GM12878 (cell line): ENCODE measurements around the gene BCKDHA. TPM values are rescaled to one million over a fixed set of nuclear protein-coding genes. Genes with fewer than 3 reads are reported as not detected.
A peak's percentile ranks its signal among the peaks of the same experiment; 100 is the strongest.

Experiments used
- CBFB ChIP-seq: IDR thresholded peaks from 2 replicates; pipeline ENCODE4 v1.6.1; 2016; ENCODE audit warnings: antibody characterized with exemption, low read depth
- CEBPB ChIP-seq, 2 experiments: fragments of 150-350 bp in 1 of 2; IDR thresholded peaks; 2 replicates each; pipeline ENCODE4 v1.6.1; 2012 to 2014; ENCODE audit warnings: low read depth in 2 of 2, low read length in 2 of 2, borderline replicate concordance in 1 of 2, inconsistent platforms in 1 of 2
- CHD4 ChIP-seq: fragments of 200-600 bp; sonication (generic); IDR thresholded peaks from 2 replicates; pipeline ENCODE4 v1.6.1; 2016; ENCODE audit warnings: mild to moderate bottlenecking
- CREB1 ChIP-seq: IDR thresholded peaks from 2 replicates; pipeline ENCODE4 v1.6.1; 2012; ENCODE audit warnings: low read depth, mild to moderate bottlenecking, inconsistent platforms
- ETV6 ChIP-seq, 2 experiments: fragments of 450-650 bp in 1 of 2; IDR thresholded peaks in 1 of 2; conservative IDR thresholded peaks in 1 of 2; 2 replicates each; pipeline ENCODE4 v1.6.1; 2014; ENCODE audit warnings: antibody characterized with exemption in 1 of 2, borderline replicate concordance in 1 of 2, low read depth in 1 of 2, mild to moderate bottlenecking in 1 of 2, moderate library complexity in 1 of 2
- FOXK2 ChIP-seq: fragments of 450-650 bp; IDR thresholded peaks from 2 replicates; pipeline ENCODE4 v1.6.1; 2017; ENCODE audit warnings: mild to moderate bottlenecking, moderate library complexity
- HDAC2 ChIP-seq: fragments of 200-600 bp; sonication (generic); IDR thresholded peaks from 2 replicates; pipeline ENCODE4 v1.6.1; 2017
- IRF5 ChIP-seq: fragments of 450-650 bp; IDR thresholded peaks from 2 replicates; pipeline ENCODE4 v1.6.1; 2017; ENCODE audit warnings: borderline replicate concordance
- LARP7 ChIP-seq: fragments of 450-650 bp; IDR thresholded peaks from 2 replicates; pipeline ENCODE4 v1.6.1; 2017; ENCODE audit warnings: mild to moderate bottlenecking
- NFXL1 ChIP-seq: fragments of 450-650 bp; IDR thresholded peaks from 2 replicates; pipeline ENCODE4 v1.6.1; 2017; ENCODE audit warnings: antibody characterized with exemption, mild to moderate bottlenecking, borderline replicate concordance
- NKRF ChIP-seq: fragments of 450-650 bp; conservative IDR thresholded peaks from 2 replicates; pipeline ENCODE4 v1.6.1; 2017; ENCODE audit warnings: mild to moderate bottlenecking, moderate library complexity
- PAX5 ChIP-seq: IDR thresholded peaks from 2 replicates; pipeline ENCODE4 v1.6.1; 2011; ENCODE audit warnings: low read depth, low read length, borderline replicate concordance
- POU2F2 ChIP-seq: IDR thresholded peaks from 3 replicates; pipeline ENCODE4 v1.6.1; 2011; ENCODE audit warnings: low read depth, mild to moderate bottlenecking, low read length, borderline replicate concordance
- RAD51 ChIP-seq: fragments of 450-650 bp; IDR thresholded peaks from 2 replicates; pipeline ENCODE4 v1.6.1; 2016; ENCODE audit warnings: moderate library complexity, mild to moderate bottlenecking, inconsistent platforms
- RCOR1 ChIP-seq: conservative IDR thresholded peaks from 2 replicates; pipeline ENCODE4 v1.6.1; 2012; ENCODE audit warnings: low read depth, low read length, improper control_type of control experiment
- RELB ChIP-seq: fragments of 450-650 bp; IDR thresholded peaks from 2 replicates; pipeline ENCODE4 v1.6.1; 2017; ENCODE audit warnings: low read depth, mild to moderate bottlenecking, moderate library complexity
- SMAD1 ChIP-seq: fragments of 450-650 bp; IDR thresholded peaks from 2 replicates; pipeline ENCODE4 v1.6.1; 2018; ENCODE audit warnings: mild to moderate bottlenecking, low read depth; ENCODE audit not compliant: partially characterized antibody
- SMC3 ChIP-seq: IDR thresholded peaks from 2 replicates; pipeline ENCODE4 v1.6.1; 2011; ENCODE audit warnings: low read length, improper control_type of control experiment, borderline replicate concordance
- SPI1 ChIP-seq: IDR thresholded peaks from 2 replicates; pipeline ENCODE4 v1.6.1; 2011; ENCODE audit warnings: low read depth, mild to moderate bottlenecking, low read length, moderate library complexity, borderline replicate concordance; ENCODE audit not compliant: insufficient read depth
- TARDBP ChIP-seq: IDR thresholded peaks from 2 replicates; pipeline ENCODE4 v1.6.1; 2016; ENCODE audit warnings: borderline replicate concordance
- TCF12 ChIP-seq: IDR thresholded peaks from 2 replicates; pipeline ENCODE4 v1.6.1; 2011; ENCODE audit warnings: low read depth, mild to moderate bottlenecking, low read length
- USF2 ChIP-seq: IDR thresholded peaks from 2 replicates; pipeline ENCODE4 v1.6.1; 2011; ENCODE audit warnings: low read depth, low read length, improper control_type of control experiment, borderline replicate concordance
- WRNIP1 ChIP-seq: IDR thresholded peaks from 2 replicates; pipeline ENCODE4 v1.6.1; 2011; ENCODE audit warnings: low read depth, low read length, improper control_type of control experiment, borderline replicate concordance
- YY1 ChIP-seq: IDR thresholded peaks from 2 replicates; pipeline ENCODE4 v1.6.1; 2011; ENCODE audit warnings: low read depth, mild to moderate bottlenecking, low read length
- ZBED1 ChIP-seq: IDR thresholded peaks from 2 replicates; pipeline ENCODE4 v1.6.1; 2016; ENCODE audit warnings: borderline replicate concordance
- ZNF217 ChIP-seq: fragments of 450-650 bp; IDR thresholded peaks from 2 replicates; pipeline ENCODE4 v1.6.1; 2017; ENCODE audit warnings: antibody characterized with exemption, mild to moderate bottlenecking
- polyA plus RNA-seq, 11 experiments: library from polyadenylated mRNA; depleted of rRNA in 4 of 11; unstranded in 6 of 11; stranded (reverse) in 5 of 11; fragments of >200 nt; fragmentation: Nextera tagmentation in 4 of 11; fragmentation: Illumina TruSeq in 1 of 11; extraction: Ambion mirVana in 4 of 11; extraction: Trizol in 1 of 11; gene quantifications; 1 replicate in 1 of 11; 2 replicates in 10 of 11; pipeline versions ENCODE4 v1.2.1 to v1.2.3, GENCODE V29; 2011 to 2016; ENCODE audit warnings: inconsistent platforms in 2 of 11, missing spikeins in 2 of 11, low read depth in 1 of 11
- total RNA-seq, 4 experiments: library from RNA; depleted of rRNA in 3 of 4; stranded (reverse); fragments of >200 nt in 3 of 4; fragmentation: Illumina TruSeq in 1 of 4; extraction: Trizol in 1 of 4; gene quantifications; 2 replicates each; pipeline versions ENCODE4 v1.2.1 to v1.2.3, GENCODE V29; 2013 to 2021

The BCKDHA gene
- total and polyA plus RNA-seq, 10 of the 15 experiments (the other 5 are each of a cell fraction or from before 2014, with no cell fraction given), result 9.9 to 107 (median 46.4) TPM

GRCh38 chr19:41352609-41353465 lies 44.8 kb upstream of the BCKDHA start (continued):
- TF ChIP-seq SMC3 (peak; percentile 39; the same call in 1 of the 2 replicates), IRF5 (no peak), NFXL1 (no peak), CEBPB (IDR thresholded peaks at IDR 0.05; ENCODE audit: borderline replicate concordance in 1 of 2, low read depth in 2 of 2, low read length in 2 of 2) (no peak), HDAC2 (no peak), ZBED1 (no peak), YY1 (peak; percentile 90), CBFB (no peak), PAX5 (no peak), SMAD1 (no peak), WRNIP1 (no peak), CREB1 (no peak), RAD51 (no peak), CHD4 (no peak), TCF12 (no peak), POU2F2 (no peak), NKRF (0 out of 2 replicates have a peak, but pooled peaks have one; percentile 53), ETV6 (conservative IDR thresholded peaks at IDR 0.05 in 1 of 2, IDR thresholded peaks at IDR 0.05 in 1 of 2; ENCODE audit: borderline replicate concordance in 1 of 2, low read depth in 1 of 2) (peak in 1 of 2 experiments; percentile 56; a peak in 1 of 4 replicates), TARDBP (no peak), RELB (no peak), LARP7 (peak; percentile 94; the same call in 1 of the 2 replicates), FOXK2 (no peak), RCOR1 (0 out of 2 replicates have a peak, but pooled peaks have one; percentile 20), ZNF217 (no peak), SPI1 (peak; percentile 28; the same call in 1 of the 2 replicates), USF2 (no peak)
